GM12873 (cell line): Measurements from ENCODE around the gene COPG2.

Experiments
- CTCF ChIP-seq: IDR thresholded peaks from 2 replicates; pipeline ENCODE4 v1.5.1; 2012; ENCODE audit warnings: low read depth, mild to moderate bottlenecking, moderate library complexity, low read length, control low read depth; ENCODE audit not compliant: insufficient read depth; ENCODE audit errors: missing control alignments

The COPG2 gene

GRCh38 chr7:130513447-130513846, 155.1 kb downstream of the COPG2 start:
- no peak for TF ChIP-seq CTCF

GRCh38 chr7:130506358-130506757, 162.2 kb downstream of the COPG2 start:
- no peak for TF ChIP-seq CTCF

GRCh38 chr7:130505753-130506152, 162.8 kb downstream of the COPG2 start:
- no peak for TF ChIP-seq CTCF

- no peak for TF ChIP-seq CTCF
Observed at GRCh38 chr7:130500910-130501309, 167.6 kb downstream of the COPG2 start.

GRCh38 chr7:130500463-130500862, 168.1 kb downstream of the COPG2 start:
- no peak for TF ChIP-seq CTCF

GRCh38 chr7:130494431-130494858, 174.1 kb downstream of the COPG2 start:
- TF ChIP-seq CTCF = no peak

- no peak for TF ChIP-seq CTCF
Observed at GRCh38 chr7:130493275-130493873, 175.2 kb downstream of the COPG2 start.
